ENCODE data around the gene TLR8.

TLR8 gene

DNA sequence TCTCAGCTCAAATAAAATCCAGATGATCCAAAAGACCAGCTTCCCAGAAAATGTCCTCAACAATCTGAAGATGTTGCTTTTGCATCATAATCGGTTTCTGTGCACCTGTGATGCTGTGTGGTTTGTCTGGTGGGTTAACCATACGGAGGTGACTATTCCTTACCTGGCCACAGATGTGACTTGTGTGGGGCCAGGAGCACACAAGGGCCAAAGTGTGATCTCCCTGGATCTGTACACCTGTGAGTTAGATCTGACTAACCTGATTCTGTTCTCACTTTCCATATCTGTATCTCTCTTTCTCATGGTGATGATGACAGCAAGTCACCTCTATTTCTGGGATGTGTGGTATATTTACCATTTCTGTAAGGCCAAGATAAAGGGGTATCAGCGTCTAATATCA, 18.7 kb upstream of the TLR8 start:
- no peaks in the 10 kb centered on the region for H3K9me3 ChIP-seq
- in situ Hi-C loops (cut with MboI; ENCODE audit: low sequenced_read_pairs) = no loop called here
- H3K27me3 ChIP-seq (ENCODE audit: low read depth) = peaks cover 8% of the 10 kb centered on the region; the same call in 1 of the 2 replicates
- no peaks in the 10 kb centered on the region for H3K4me1 ChIP-seq
- no peak for DNase-seq (ENCODE audit: low spot score in 2 of 2)
- no peaks in the 10 kb centered on the region for H3K36me3 ChIP-seq (replicated peaks)
- H3K4me3 ChIP-seq = no peak overlapping the region

DNA sequence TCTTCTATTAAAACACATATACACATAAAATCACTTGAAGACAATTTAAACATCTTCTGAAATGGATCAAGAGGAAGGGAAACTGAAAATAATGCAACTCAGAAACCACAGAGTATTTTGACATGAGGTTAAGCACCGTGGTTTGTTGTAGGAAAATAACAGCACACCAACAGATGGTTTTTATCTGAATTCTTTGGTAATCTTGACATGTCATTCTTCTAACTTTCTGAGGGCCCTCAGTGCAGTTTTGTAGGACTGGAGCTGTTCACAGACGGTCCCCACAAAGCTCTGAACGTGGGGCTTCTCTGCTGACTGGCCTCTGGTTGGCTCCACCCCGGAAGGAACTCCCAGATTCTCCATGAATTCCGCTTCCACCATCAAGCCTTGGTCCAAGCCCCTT, 16.0 kb upstream of the TLR8 start:
- Histone ChIP-seq H3K9me3 (no peaks in the 10 kb centered on the region), H3K36me3 (replicated peaks) (no peaks in the 10 kb centered on the region), H3K27me3 (ENCODE audit: low read depth) (peaks cover 8% of the 10 kb centered on the region; the same call in 1 of the 2 replicates), H3K4me3 (no peak overlapping the region), H3K4me1 (no peaks in the 10 kb centered on the region)
- in situ Hi-C loops (cut with MboI; ENCODE audit: low sequenced_read_pairs) = loop anchor here (10.0 kb wide), 1 partner anchor 76 kb away; no protein-coding TSS in a partner anchor
- DNase-seq (ENCODE audit: low spot score in 2 of 2) = no peak

DNA sequence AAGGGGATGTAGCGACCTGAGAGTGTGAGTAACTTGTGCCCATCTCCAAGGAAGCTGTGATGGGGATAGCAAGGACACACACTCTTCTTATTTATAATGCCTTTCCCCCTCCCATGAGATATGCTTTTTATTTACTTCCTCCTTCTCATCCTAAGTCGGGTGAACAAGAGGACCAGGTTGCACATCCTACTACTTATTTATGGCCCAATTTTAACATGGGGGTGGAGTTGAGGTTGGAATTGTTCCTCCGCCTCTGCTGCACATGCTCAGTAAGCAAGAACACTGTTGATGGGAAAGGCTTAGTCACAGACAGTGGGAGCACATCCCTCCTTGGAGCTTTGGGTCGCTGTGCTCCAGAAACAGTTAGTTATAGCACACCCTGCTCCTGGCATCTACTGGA, 15.2 kb upstream of the TLR8 start:
- in situ Hi-C loops (cut with MboI; ENCODE audit: low sequenced_read_pairs) = loop anchor here (10.0 kb wide), 1 partner anchor 76 kb away; no protein-coding TSS in a partner anchor
- no peaks in the 10 kb centered on the region for H3K4me1 ChIP-seq
- H3K9me3 ChIP-seq = no peaks in the 10 kb centered on the region
- H3K36me3 ChIP-seq (replicated peaks) = no peaks in the 10 kb centered on the region
- DNase-seq (ENCODE audit: low spot score in 2 of 2) = no peak
- peaks cover 5% of the 10 kb centered on the region; the same call in 1 of the 2 replicates for H3K27me3 ChIP-seq (ENCODE audit: low read depth)
- H3K4me3 ChIP-seq = no peak overlapping the region

GRCh38 chrX:12891915-12892506, 14.4 kb upstream of the TLR8 start:
- H3K4me1 ChIP-seq = no peaks in the 10 kb centered on the region
- no peaks in the 10 kb centered on the region for H3K9me3 ChIP-seq
- H3K27me3 ChIP-seq (ENCODE audit: low read depth) = 0 out of 2 replicates have a peak, but pooled peaks cover 5% of the 10 kb centered on the region
- no peak for DNase-seq (ENCODE audit: low spot score in 2 of 2)
- no peak overlapping the region for H3K4me3 ChIP-seq
- no peaks in the 10 kb centered on the region for H3K36me3 ChIP-seq (replicated peaks)
- in situ Hi-C loops (cut with MboI; ENCODE audit: low sequenced_read_pairs) = loop anchor here (10.0 kb wide), 1 partner anchor 77 kb away; no protein-coding TSS in a partner anchor

DNA sequence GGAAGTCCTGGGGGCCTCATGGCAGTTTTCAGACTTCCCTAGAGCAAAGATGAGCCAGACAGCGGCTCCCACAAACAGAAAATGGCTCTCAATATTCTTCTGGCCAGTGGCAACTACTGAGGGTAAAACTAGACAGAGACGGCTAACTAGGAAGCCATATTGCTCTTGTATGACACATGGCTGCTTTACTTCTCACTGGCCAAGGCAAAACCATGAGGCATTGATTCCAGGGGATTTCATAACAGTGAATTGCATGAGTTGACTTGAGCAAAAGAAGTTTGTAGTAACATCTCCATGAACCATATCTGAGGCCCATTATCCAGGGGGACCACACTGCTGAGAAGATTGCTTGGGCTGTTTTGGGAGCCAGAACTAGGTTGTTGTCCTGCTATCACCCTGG, 13.7 kb upstream of the TLR8 start:
- in situ Hi-C loops (cut with MboI; ENCODE audit: low sequenced_read_pairs) = loop anchor here (10.0 kb wide), 1 partner anchor 78 kb away; no protein-coding TSS in a partner anchor
- H3K36me3 ChIP-seq (replicated peaks) = no peaks in the 10 kb centered on the region
- H3K9me3 ChIP-seq = no peaks in the 10 kb centered on the region
- DNase-seq (ENCODE audit: low spot score in 2 of 2) = no peak
- no peak overlapping the region for H3K4me3 ChIP-seq
- no peaks in the 10 kb centered on the region for H3K4me1 ChIP-seq
- H3K27me3 ChIP-seq (ENCODE audit: low read depth) = 0 out of 2 replicates have a peak, but pooled peaks cover 3% of the 10 kb centered on the region

DNA sequence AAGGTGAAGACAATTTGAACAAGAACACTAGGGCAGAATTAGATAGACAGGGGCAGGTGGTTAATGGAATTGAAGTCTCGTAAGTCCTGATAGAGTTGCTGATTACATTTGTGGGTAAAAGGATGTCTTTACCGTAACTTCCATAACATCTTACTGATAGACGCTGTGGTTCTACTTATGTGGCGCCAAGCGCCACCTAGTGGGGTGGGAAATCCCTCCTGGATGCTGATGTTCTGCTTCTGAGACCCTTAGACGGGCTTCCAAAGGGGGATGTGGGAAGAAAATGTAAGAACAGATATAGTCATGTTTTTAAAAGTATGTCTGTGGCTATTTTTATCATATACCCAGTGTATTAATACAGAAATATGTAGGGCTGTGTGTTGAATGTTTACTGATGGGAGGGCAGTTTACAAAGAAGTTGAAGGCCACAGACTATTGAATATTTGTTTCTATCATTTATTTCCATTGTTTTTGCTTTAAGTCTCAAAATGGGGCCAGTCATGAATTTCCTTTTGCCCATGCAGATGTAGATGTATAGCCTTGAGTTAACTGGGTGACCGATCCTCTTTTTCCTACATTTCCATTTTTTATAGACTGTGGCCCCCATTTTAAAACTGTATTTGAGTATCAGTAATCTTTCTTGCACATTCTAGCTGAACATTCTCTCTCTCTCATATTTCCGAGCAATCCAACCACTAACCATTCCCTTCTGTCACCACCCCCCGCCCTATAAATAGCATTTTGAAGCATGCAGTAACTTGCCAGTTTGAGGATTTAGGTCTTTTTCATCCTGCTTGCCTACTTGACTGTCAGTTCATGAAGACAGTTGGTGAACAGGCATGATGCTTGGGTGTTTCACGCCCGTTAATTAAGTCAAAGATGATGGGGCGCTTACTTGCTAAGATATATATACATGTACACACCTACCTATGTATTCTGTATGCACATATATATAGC, 12.1 kb upstream of the TLR8 start:
- H3K27me3 ChIP-seq (ENCODE audit: low read depth) = 0 out of 2 replicates have a peak, but pooled peaks cover 3% of the 10 kb centered on the region
- peak; percentile 32 to 65 for DNase-seq (ENCODE audit: low spot score in 2 of 2)
- in situ Hi-C loops (cut with MboI; ENCODE audit: low sequenced_read_pairs) = loop anchor here (10.0 kb wide), 1 partner anchor 80 kb away; no protein-coding TSS in a partner anchor

DNA sequence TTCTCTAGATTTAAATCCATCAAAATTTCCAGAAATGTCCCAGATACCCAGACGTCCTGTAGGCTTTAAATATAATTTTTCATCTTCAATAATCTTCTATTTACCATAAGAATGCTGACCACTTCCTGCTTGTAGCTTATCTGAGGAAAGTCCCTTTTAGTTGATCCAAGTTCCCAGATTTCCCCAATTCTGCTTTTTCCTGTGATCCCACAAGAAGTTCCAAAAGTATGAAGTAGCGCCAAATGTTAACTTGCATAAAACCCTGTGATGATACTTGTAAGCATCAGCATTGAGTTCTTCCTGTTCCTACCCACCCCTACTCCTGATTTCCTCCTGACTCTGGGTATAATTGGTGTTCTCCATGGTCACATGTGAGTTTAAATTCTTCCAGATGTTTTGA, 10.6 kb upstream of the TLR8 start:
- H3K36me3 ChIP-seq (replicated peaks) = no peaks in the 10 kb centered on the region
- H3K4me1 ChIP-seq = no peaks in the 10 kb centered on the region
- H3K9me3 ChIP-seq = no peaks in the 10 kb centered on the region
- in situ Hi-C loops (cut with MboI; ENCODE audit: low sequenced_read_pairs) = loop anchor here (10.0 kb wide), 1 partner anchor 81 kb away; no protein-coding TSS in a partner anchor
- no peak overlapping the region for H3K4me3 ChIP-seq
- H3K27me3 ChIP-seq (ENCODE audit: low read depth) = no peaks in the 10 kb centered on the region
- no peak for DNase-seq (ENCODE audit: low spot score in 2 of 2)

More for the DNA sequence above, 12.1 kb upstream of the TLR8 start:
- Histone ChIP-seq H3K4me1 (no peaks in the 10 kb centered on the region), H3K36me3 (replicated peaks) (no peaks in the 10 kb centered on the region), H3K4me3 (no peak overlapping the region), H3K9me3 (no peaks in the 10 kb centered on the region)

DNA sequence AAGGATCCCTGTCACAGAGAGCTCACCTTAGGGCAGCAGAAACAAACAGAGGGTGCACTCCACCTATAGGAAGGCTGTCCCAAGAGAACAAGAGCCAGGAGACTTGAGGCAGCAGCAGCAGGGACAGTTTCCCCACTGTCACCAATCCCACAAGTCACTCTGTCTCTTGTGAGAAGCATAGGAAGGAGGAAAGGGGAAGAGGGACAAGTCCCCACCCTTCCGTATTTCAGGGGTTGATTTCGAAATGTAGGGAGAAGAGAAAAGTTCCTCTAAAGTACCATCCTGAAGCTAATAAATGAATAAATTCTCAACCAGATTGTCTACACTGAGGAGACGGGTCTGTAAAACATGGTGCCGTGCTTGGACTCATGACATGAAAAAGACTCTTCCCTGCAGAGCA, 9.5 kb upstream of the TLR8 start:
- no peak overlapping the region for H3K4me3 ChIP-seq
- no peaks in the 10 kb centered on the region for H3K36me3 ChIP-seq (replicated peaks)
- DNase-seq (ENCODE audit: low spot score in 2 of 2) = no peak
- no peaks in the 10 kb centered on the region for H3K9me3 ChIP-seq
- in situ Hi-C loops (cut with MboI; ENCODE audit: low sequenced_read_pairs) = loop anchor here (10.0 kb wide), 1 partner anchor 82 kb away; no protein-coding TSS in a partner anchor
- H3K27me3 ChIP-seq (ENCODE audit: low read depth) = no peaks in the 10 kb centered on the region
- no peaks in the 10 kb centered on the region for H3K4me1 ChIP-seq

DNA sequence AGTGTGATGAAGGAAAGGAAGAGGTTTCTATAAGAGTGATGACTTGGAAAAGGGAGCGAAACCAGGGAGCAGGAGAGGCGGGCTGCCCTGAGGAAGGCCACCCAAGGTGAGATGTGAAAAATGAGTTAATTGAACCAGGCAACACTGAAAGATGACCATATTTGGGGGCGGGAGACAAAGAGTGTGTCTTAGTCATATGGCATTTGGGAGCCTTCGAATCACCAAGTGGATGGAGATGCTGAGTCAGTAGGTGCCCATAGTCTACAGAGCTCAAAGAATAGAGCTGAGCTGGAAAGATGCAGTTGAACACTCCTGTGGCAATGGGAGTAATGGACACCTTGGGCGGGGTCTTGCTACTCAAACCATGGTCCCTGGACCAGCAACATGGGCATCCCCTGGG, 8.3 kb upstream of the TLR8 start:
- Histone ChIP-seq H3K27me3 (ENCODE audit: low read depth) (no peaks in the 10 kb centered on the region), H3K4me3 (no peak overlapping the region), H3K36me3 (replicated peaks) (no peaks in the 10 kb centered on the region), H3K9me3 (no peaks in the 10 kb centered on the region), H3K4me1 (no peaks in the 10 kb centered on the region)
- in situ Hi-C loops (cut with MboI; ENCODE audit: low sequenced_read_pairs) = loop anchor here (10.0 kb wide), 1 partner anchor 83 kb away; no protein-coding TSS in a partner anchor
- DNase-seq (ENCODE audit: low spot score in 2 of 2) = no peak

GRCh38 chrX:12899506-12899905, 6.9 kb upstream of the TLR8 start:
- DNase-seq (ENCODE audit: low spot score in 2 of 2) = no peak
- Histone ChIP-seq H3K9me3 (no peaks in the 10 kb centered on the region), H3K4me1 (no peaks in the 10 kb centered on the region), H3K36me3 (replicated peaks) (no peaks in the 10 kb centered on the region), H3K4me3 (no peak overlapping the region), H3K27me3 (ENCODE audit: low read depth) (no peaks in the 10 kb centered on the region)
- in situ Hi-C loops (cut with MboI; ENCODE audit: low sequenced_read_pairs) = loop anchor here (10.0 kb wide), 1 partner anchor 85 kb away; no protein-coding TSS in a partner anchor

GRCh38 chrX:12901486-12901885, 4.9 kb upstream of the TLR8 start:
- Histone ChIP-seq H3K4me1 (no peaks in the 10 kb centered on the region), H3K9me3 (no peaks in the 10 kb centered on the region), H3K27me3 (ENCODE audit: low read depth) (no peaks in the 10 kb centered on the region), H3K4me3 (no peak overlapping the region), H3K36me3 (replicated peaks) (no peaks in the 10 kb centered on the region)
- peak; percentile 25 to 83 for DNase-seq (ENCODE audit: low spot score in 2 of 2)
- in situ Hi-C loops (cut with MboI; ENCODE audit: low sequenced_read_pairs) = no loop called here

DNA sequence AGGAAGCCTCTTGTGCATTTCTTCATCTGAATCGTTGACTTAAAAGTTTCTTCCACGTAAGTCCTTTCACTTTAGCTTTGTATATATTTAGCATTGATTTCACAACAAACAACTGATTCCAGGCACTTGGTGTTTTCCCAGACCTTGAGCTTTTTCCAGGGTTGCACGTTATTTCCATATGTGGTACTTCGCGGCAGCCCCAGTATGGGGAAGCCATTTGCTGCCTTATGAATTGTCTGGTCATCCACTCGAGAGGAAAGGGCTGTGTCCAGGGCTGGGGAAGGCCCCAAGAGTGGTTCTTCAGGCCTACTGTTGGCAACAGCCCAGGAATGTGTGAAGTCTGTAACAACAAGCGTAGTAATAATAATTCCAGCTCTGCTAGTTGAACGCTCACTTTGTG, 2.8 kb upstream of the TLR8 start:
- Histone ChIP-seq H3K27me3 (ENCODE audit: low read depth) (no peaks in the 10 kb centered on the region), H3K4me1 (no peaks in the 10 kb centered on the region), H3K9me3 (no peaks in the 10 kb centered on the region), H3K4me3 (no peak overlapping the region), H3K36me3 (replicated peaks) (no peaks in the 10 kb centered on the region)
- in situ Hi-C loops (cut with MboI; ENCODE audit: low sequenced_read_pairs) = no loop called here
- DNase-seq (ENCODE audit: low spot score in 2 of 2) = no peak

DNA sequence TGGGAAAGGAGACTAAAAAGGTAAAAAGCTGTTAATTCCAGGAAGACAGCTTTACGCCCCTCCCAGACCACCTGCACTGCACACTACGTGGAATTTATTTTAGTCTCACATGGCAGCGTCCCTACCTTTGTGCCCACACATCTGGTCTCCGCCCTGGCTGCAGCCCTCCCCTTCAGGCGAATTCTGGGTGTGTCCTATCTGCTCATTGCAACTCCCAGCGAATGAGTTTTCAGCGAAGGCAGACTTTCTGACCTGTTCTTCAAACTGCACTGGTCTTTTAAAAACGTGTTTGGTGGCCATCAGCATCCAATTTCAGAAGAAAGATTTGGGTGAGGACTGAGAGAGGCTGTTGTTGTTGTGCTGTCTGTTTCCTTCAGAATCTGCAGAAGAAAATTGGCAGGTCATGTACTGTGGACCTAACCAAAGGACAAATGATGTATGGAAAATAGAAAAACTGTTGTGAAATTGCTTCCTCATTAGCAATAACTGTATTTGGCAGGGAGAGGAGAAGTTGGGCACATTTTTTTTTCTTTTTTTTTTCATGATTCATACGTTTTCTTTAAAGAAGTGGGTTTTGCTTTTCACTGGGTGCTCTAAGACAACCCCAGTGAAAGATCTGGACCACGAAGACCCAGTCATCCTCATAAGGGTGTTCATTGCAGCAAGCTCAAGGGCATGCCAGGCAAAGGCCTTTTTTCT, 4.2 kb downstream of the TLR8 start:
- no peak for DNase-seq (ENCODE audit: low spot score in 2 of 2)
- Histone ChIP-seq H3K27me3 (ENCODE audit: low read depth) (no peaks in the 10 kb centered on the region), H3K4me1 (no peaks in the 10 kb centered on the region), H3K4me3 (no peak overlapping the region), H3K36me3 (replicated peaks) (no peaks in the 10 kb centered on the region), H3K9me3 (no peaks in the 10 kb centered on the region; the same call in 1 of the 2 replicates)
- in situ Hi-C loops (cut with MboI; ENCODE audit: low sequenced_read_pairs) = no loop called here
